PC-9 (cell line): ENCODE data around the gene STAT5B.

Experiments
- EZH2 ChIP-seq: fragments of 200-600 bp; sonication (generic); IDR thresholded peaks from 2 replicates; pipeline ENCODE4 v1.8.0; 2017; ENCODE audit warnings: antibody characterized with exemption, low read depth
- TF ChIP-seq, protein P1 (sequence below): fragments of 200-600 bp; sonication (generic); conservative IDR thresholded peaks from 2 replicates; pipeline ENCODE4 v1.6.1; 2017; ENCODE audit warnings: mixed run types, antibody characterized with exemption, mild to moderate bottlenecking, moderate library complexity

- TF ChIP-seq, protein P1, sequence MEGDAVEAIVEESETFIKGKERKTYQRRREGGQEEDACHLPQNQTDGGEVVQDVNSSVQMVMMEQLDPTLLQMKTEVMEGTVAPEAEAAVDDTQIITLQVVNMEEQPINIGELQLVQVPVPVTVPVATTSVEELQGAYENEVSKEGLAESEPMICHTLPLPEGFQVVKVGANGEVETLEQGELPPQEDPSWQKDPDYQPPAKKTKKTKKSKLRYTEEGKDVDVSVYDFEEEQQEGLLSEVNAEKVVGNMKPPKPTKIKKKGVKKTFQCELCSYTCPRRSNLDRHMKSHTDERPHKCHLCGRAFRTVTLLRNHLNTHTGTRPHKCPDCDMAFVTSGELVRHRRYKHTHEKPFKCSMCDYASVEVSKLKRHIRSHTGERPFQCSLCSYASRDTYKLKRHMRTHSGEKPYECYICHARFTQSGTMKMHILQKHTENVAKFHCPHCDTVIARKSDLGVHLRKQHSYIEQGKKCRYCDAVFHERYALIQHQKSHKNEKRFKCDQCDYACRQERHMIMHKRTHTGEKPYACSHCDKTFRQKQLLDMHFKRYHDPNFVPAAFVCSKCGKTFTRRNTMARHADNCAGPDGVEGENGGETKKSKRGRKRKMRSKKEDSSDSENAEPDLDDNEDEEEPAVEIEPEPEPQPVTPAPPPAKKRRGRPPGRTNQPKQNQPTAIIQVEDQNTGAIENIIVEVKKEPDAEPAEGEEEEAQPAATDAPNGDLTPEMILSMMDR, result no peak
- no peak for TF ChIP-seq EZH2
These were observed 75.3 kb downstream of the STAT5B start for GRCh38 chr17:42200706-42201457.
